Calu3 (cell line): Measurements from ENCODE around the gene RMND5A. TPM values are rescaled to one million over a fixed set of nuclear protein-coding genes. Genes with fewer than 3 reads are reported as not detected.

Experiments used
- BruUV-seq: library from RNA; stranded (reverse); fragments of 400-500 nt; replicated peaks from 2 replicates; lab custom pipeline; 2021; lab: Mats Ljungman, UMichigan
- CTCF ChIA-PET: fragments of 300-600 bp; sonication (Branson Sonifier 250); formaldehyde crosslinking; loops from one replicate; lab custom pipeline; 2022; ENCODE audit warnings: antibody characterized with exemption; lab: Charles Lee
- DNase-seq: peaks from one replicate; pipeline ENCODE4 v3.0.0; 2022
- H3K27ac Mint-ChIP-seq: one replicate; pipeline ENCODE4 v1.8.0; 2022; ENCODE audit warnings: mixed read lengths; ENCODE audit not compliant: unreplicated experiment
- H3K27me3 Mint-ChIP-seq: one replicate; pipeline ENCODE4 v1.8.0; 2022; ENCODE audit warnings: mixed read lengths; ENCODE audit not compliant: unreplicated experiment
- H3K36me3 Mint-ChIP-seq: one replicate; pipeline ENCODE4 v1.8.0; 2022; ENCODE audit warnings: mild to moderate bottlenecking, moderate library complexity, mixed read lengths; ENCODE audit not compliant: insufficient read depth, unreplicated experiment
- H3K4me1 Mint-ChIP-seq: one replicate; pipeline ENCODE4 v1.8.0; 2022; ENCODE audit warnings: mild to moderate bottlenecking, low read depth, mixed read lengths; ENCODE audit not compliant: unreplicated experiment
- H3K4me3 Mint-ChIP-seq: one replicate; pipeline ENCODE4 v1.8.0; 2022; ENCODE audit warnings: mild to moderate bottlenecking, low read depth, moderate library complexity, mixed read lengths; ENCODE audit not compliant: unreplicated experiment
- H3K9me3 Mint-ChIP-seq: one replicate; pipeline ENCODE4 v1.8.0; 2022; ENCODE audit warnings: low read depth, mixed read lengths; ENCODE audit not compliant: unreplicated experiment
- intact Hi-C: fragments of 100-400 bp; cut with micrococcal nuclease; formaldehyde crosslinking; loops from one replicate; pipeline ENCODE4 v1.10.0; 2022; ENCODE audit not compliant: unreplicated experiment
- total RNA-seq: library from RNA; stranded (reverse); gene quantifications from 2 replicates; pipeline ENCODE4 v1.2.3, GENCODE V29; 2022
- TF ChIP-seq, protein P1 (sequence below): fragments of 200-600 bp; IDR thresholded peaks from one replicate; pipeline ENCODE4 v1.8.0; 2022; ENCODE audit warnings: antibody characterized with exemption; ENCODE audit not compliant: unreplicated experiment

Gene RMND5A
- total RNA-seq, 1 experiment from 2014 or later = 52.4 TPM

- H3K4me1 Mint-ChIP-seq = no peaks in the 10 kb centered on the region
- BruUV-seq = no TSS peak
- TF ChIP-seq, protein P1, sequence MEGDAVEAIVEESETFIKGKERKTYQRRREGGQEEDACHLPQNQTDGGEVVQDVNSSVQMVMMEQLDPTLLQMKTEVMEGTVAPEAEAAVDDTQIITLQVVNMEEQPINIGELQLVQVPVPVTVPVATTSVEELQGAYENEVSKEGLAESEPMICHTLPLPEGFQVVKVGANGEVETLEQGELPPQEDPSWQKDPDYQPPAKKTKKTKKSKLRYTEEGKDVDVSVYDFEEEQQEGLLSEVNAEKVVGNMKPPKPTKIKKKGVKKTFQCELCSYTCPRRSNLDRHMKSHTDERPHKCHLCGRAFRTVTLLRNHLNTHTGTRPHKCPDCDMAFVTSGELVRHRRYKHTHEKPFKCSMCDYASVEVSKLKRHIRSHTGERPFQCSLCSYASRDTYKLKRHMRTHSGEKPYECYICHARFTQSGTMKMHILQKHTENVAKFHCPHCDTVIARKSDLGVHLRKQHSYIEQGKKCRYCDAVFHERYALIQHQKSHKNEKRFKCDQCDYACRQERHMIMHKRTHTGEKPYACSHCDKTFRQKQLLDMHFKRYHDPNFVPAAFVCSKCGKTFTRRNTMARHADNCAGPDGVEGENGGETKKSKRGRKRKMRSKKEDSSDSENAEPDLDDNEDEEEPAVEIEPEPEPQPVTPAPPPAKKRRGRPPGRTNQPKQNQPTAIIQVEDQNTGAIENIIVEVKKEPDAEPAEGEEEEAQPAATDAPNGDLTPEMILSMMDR = no peak
- H3K27ac Mint-ChIP-seq = no peak overlapping the region
- CTCF ChIA-PET = no interaction called here
- no peak for DNase-seq
- H3K4me3 Mint-ChIP-seq = no peak overlapping the region
- H3K36me3 Mint-ChIP-seq = peaks cover 28% of the 10 kb centered on the region
- intact Hi-C loops = loop anchor here (5.0 kb wide), 1 partner anchor 51 kb away; no protein-coding TSS in a partner anchor
- H3K9me3 Mint-ChIP-seq = no peaks in the 10 kb centered on the region
- no peaks in the 10 kb centered on the region for H3K27me3 Mint-ChIP-seq
Observed at GRCh38 chr2:86758405-86758804, 38.3 kb downstream of the RMND5A start.

DNA sequence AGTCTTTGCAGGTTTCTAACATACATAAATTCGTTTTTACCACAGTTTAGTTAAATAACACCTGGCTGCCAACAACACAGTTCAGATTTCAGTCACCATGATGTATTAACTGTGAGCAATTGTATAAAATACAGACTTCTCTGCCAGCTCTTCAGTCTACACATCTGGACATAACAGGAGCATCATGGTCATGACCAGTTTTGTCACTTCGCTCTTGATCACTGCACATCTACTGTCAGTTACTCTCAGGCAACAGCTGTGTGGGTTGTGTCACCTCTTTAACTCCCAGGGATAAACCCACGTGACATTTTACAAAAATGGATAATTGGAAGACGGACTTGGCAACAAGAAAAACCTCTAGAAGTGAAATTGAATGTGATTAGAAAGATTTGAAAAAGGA is 40.3 kb downstream of the RMND5A start:
- BruUV-seq = no TSS peak
- Mint-ChIP-seq H3K4me3 (no peak overlapping the region), H3K27ac (no peak overlapping the region), H3K4me1 (no peaks in the 10 kb centered on the region), H3K36me3 (peaks cover 13% of the 10 kb centered on the region), H3K27me3 (no peaks in the 10 kb centered on the region), H3K9me3 (no peaks in the 10 kb centered on the region)
- intact Hi-C loops = no loop called here
- CTCF ChIA-PET = no interaction called here
- TF ChIP-seq, protein P1 = no peak
- DNase-seq = no peak

DNA sequence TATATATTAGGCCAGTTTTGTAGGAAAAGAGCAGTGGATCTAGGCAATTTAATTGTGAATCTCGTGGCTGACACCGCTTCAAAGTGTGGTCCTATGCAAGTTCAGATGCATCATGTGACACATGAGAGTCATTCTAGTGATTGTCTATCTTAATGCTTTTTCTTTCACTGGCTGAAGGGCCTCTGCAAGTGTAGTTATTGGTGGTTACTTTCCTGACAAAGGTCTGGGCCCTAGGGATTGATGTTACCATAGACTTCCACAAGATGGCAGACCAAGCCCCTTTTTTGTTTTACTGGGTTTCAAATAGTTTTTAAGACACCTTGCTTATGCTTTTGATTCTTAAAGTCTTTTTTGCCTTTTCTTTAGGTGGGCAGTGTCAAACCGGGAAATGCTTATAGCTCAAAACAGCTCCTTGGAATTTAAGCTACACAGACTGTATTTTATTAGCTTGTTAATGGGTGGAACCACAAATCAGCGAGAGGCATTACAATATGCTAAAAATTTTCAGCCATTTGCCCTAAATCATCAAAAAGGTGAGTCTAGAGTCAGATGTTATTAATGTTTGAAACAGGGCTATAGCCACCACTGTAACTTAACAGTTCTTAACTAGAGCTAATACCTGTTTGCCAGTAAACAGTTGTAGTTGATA is 44.7 kb downstream of the RMND5A start:
- H3K27ac Mint-ChIP-seq = no peak overlapping the region
- CTCF ChIA-PET = no interaction called here
- no peaks in the 10 kb centered on the region for H3K4me1 Mint-ChIP-seq
- DNase-seq = peak; percentile 30
- H3K9me3 Mint-ChIP-seq = no peaks in the 10 kb centered on the region
- TF ChIP-seq, protein P1 = no peak
- intact Hi-C loops = loop anchor here (1.0 to 2.0 kb wide), 2 partner anchors 9 to 44 kb away; no protein-coding TSS in a partner anchor
- H3K27me3 Mint-ChIP-seq = no peaks in the 10 kb centered on the region
- BruUV-seq = no TSS peak
- no peak overlapping the region for H3K4me3 Mint-ChIP-seq
- H3K36me3 Mint-ChIP-seq = peaks cover 23% of the 10 kb centered on the region

- Mint-ChIP-seq H3K4me3 (no peak overlapping the region), H3K9me3 (no peaks in the 10 kb centered on the region), H3K36me3 (peaks cover 22% of the 10 kb centered on the region), H3K27me3 (no peaks in the 10 kb centered on the region), H3K27ac (no peak overlapping the region), H3K4me1 (no peaks in the 10 kb centered on the region)
- TF ChIP-seq, protein P1 = no peak
- CTCF ChIA-PET = no interaction called here
- BruUV-seq = no TSS peak
- intact Hi-C loops = loop anchor here (2.0 kb wide), 1 partner anchor 43 kb away; no protein-coding TSS in a partner anchor
- DNase-seq = no peak
Observed at GRCh38 chr2:86765310-86765695, 45.2 kb downstream of the RMND5A start.
